ENCODE measurements around the gene LCMT1. TPM values are rescaled to one million over a fixed set of nuclear protein-coding genes. Genes with fewer than 3 reads are reported as not detected.

LCMT1 gene
- total and polyA plus RNA-seq, 2 donors (not counting 1 experiment from before 2014, with no cell fraction given): 20.2 to 42.0 TPM

- H3K36me3 ChIP-seq (replicated peaks in 1 of 2; ENCODE audit: control extremely low read depth in 1 of 2, control insufficient read depth in 1 of 2, extremely low read depth in 1 of 2, insufficient read depth in 2 of 2, low read length in 1 of 2): peaks cover 3 to 47% of the 10 kb centered on the region in 2 experiments
Measured at GRCh38 chr16:25171390-25171789, 59.8 kb downstream of the LCMT1 start.

GRCh38 chr16:25172831-25173230 lies 61.3 kb downstream of the LCMT1 start:
- Mint-ChIP-seq H3K4me1 (no peaks in the 10 kb centered on the region), H3K27ac (no peak overlapping the region), H3K4me3 (no peak overlapping the region), H3K27me3 (no peaks in the 10 kb centered on the region), H3K9me3 (ENCODE audit: insufficient read depth) (no peaks in the 10 kb centered on the region)
- H2AFZ ChIP-seq (ENCODE audit: insufficient read depth, low read depth, low read length, poor library complexity, severe bottlenecking): no peak overlapping the region
- H3K4me3 ChIP-seq (ENCODE audit: control extremely low read depth in 1 of 5, extremely low read depth in 1 of 5, insufficient read depth in 1 of 5, low read depth in 2 of 5, low read length in 4 of 5): no peak overlapping the region
- ChIA-PET POLR2A (no interaction called here), CTCF (interaction anchor here (0.6 kb wide), 1 partner anchor 161 kb away, joined by 4 read pairs; no protein-coding TSS in a partner anchor)
- H3K27me3 ChIP-seq (replicated peaks in 1 of 4; ENCODE audit: control extremely low read depth in 1 of 4, control insufficient read depth in 3 of 4, insufficient read depth in 4 of 4, low read length in 3 of 4): no peaks in the 10 kb centered on the region
- no peak overlapping the region for H3K9ac ChIP-seq (ENCODE audit: low read length)
- H3K4me1 ChIP-seq (ENCODE audit: control insufficient read depth in 2 of 2, insufficient read depth in 2 of 2, low read length in 2 of 2): no peaks in the 10 kb centered on the region
- ATAC-seq (ENCODE audit: low read depth) (no peak), DNase-seq (no peak)
- WGBS (ENCODE audit: insufficient coverage): 100% methylated on average over 5 of the region's 8 CpGs
- intact Hi-C loops (cut with micrococcal nuclease): no loop called here
- no peak overlapping the region for H3K4me2 ChIP-seq (replicated peaks; ENCODE audit: low read depth, low read length, poor library complexity, severe bottlenecking)
- no peaks in the 10 kb centered on the region for H3K9me3 ChIP-seq (ENCODE audit: control extremely low read depth in 1 of 3, control insufficient read depth in 2 of 3, insufficient read depth in 1 of 3, low read length in 2 of 3)
- H4K20me1 ChIP-seq (ENCODE audit: control insufficient read depth, insufficient read depth, low read length, poor library complexity, severe bottlenecking): no peaks in the 10 kb centered on the region
- no peak for TF ChIP-seq EZH2 (IDR thresholded peaks at IDR 0.05; ENCODE audit: borderline replicate concordance, insufficient read depth, low read depth, low read length, poor library complexity, severe bottlenecking)
- no peak for TF ChIP-seq CTCF (IDR thresholded peaks at IDR 0.05)
- peaks cover 0 to 40% of the 10 kb centered on the region in 2 experiments for H3K36me3 ChIP-seq (replicated peaks in 1 of 2; ENCODE audit: control extremely low read depth in 1 of 2, control insufficient read depth in 1 of 2, extremely low read depth in 1 of 2, insufficient read depth in 2 of 2, low read length in 1 of 2)
- no peaks in the 10 kb centered on the region for H3K79me2 ChIP-seq (ENCODE audit: control insufficient read depth, insufficient read depth, low read length)
- no peak overlapping the region for H3K27ac ChIP-seq (ENCODE audit: low read length in 2 of 2)

More at GRCh38 chr16:25171390-25171789, 59.8 kb downstream of the LCMT1 start:
- no peak for ATAC-seq (ENCODE audit: low read depth)
- H3K9me3 ChIP-seq (ENCODE audit: control extremely low read depth in 1 of 3, control insufficient read depth in 2 of 3, insufficient read depth in 1 of 3, low read length in 2 of 3): no peaks in the 10 kb centered on the region
- CTCF ChIA-PET: no interaction called here
- intact Hi-C loops (cut with micrococcal nuclease): no loop called here
- TF ChIP-seq CTCF (IDR thresholded peaks at IDR 0.05) (no peak), EZH2 (IDR thresholded peaks at IDR 0.05; ENCODE audit: borderline replicate concordance, insufficient read depth, low read depth, low read length, poor library complexity, severe bottlenecking) (no peak)
- H3K9me3 Mint-ChIP-seq (ENCODE audit: insufficient read depth): no peaks in the 10 kb centered on the region
- H3K27ac ChIP-seq (ENCODE audit: low read length in 2 of 2): no peak overlapping the region
- H3K4me1 Mint-ChIP-seq: no peaks in the 10 kb centered on the region
- no peak overlapping the region for H3K9ac ChIP-seq (ENCODE audit: low read length)
- H3K4me2 ChIP-seq (replicated peaks; ENCODE audit: low read depth, low read length, poor library complexity, severe bottlenecking): no peak overlapping the region
- no peaks in the 10 kb centered on the region for H3K27me3 Mint-ChIP-seq
- no peaks in the 10 kb centered on the region for H3K79me2 ChIP-seq (ENCODE audit: control insufficient read depth, insufficient read depth, low read length)
- POLR2A ChIA-PET: no interaction called here
- WGBS (ENCODE audit: insufficient coverage): no CpG with 5 or more reads among the region's 5 CpGs
- no peaks in the 10 kb centered on the region for H3K27me3 ChIP-seq (replicated peaks in 1 of 4; ENCODE audit: control extremely low read depth in 1 of 4, control insufficient read depth in 3 of 4, insufficient read depth in 4 of 4, low read length in 3 of 4)
- no peak overlapping the region for H3K4me3 Mint-ChIP-seq
- no peaks in the 10 kb centered on the region for H3K4me1 ChIP-seq (ENCODE audit: control insufficient read depth in 2 of 2, insufficient read depth in 2 of 2, low read length in 2 of 2)
- no peak for DNase-seq
- no peak overlapping the region for H3K27ac Mint-ChIP-seq
- H4K20me1 ChIP-seq (ENCODE audit: control insufficient read depth, insufficient read depth, low read length, poor library complexity, severe bottlenecking): no peaks in the 10 kb centered on the region
- H2AFZ ChIP-seq (ENCODE audit: insufficient read depth, low read depth, low read length, poor library complexity, severe bottlenecking): no peak overlapping the region
- H3K4me3 ChIP-seq (ENCODE audit: control extremely low read depth in 1 of 5, extremely low read depth in 1 of 5, insufficient read depth in 1 of 5, low read depth in 2 of 5, low read length in 4 of 5): no peak overlapping the region
